ENCODE results near the gene VIL1.

DNA sequence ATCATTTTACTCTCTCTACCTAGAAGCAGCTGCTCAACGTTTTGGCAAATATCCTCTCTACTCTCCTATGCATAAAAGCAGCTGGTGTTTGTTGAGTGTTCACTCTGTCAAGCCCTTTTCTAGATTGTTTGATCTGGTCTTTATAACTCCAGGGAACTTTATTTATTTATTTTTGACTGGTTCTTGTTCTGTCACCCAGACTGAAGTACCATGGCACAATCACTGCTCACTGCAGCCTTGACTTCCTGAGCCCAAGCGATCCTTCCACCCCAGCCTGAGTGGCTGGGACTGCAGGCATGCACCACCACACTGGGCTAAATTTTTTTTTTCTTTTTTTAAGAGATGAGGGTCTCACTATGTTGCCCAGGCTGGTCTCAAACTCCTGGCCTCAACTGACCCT, 49.6 kb upstream of the VIL1 start:
- TF ChIP-seq POLR2A (IDR thresholded peaks at IDR 0.05), result no peak
- TF ChIP-seq, protein P1, sequence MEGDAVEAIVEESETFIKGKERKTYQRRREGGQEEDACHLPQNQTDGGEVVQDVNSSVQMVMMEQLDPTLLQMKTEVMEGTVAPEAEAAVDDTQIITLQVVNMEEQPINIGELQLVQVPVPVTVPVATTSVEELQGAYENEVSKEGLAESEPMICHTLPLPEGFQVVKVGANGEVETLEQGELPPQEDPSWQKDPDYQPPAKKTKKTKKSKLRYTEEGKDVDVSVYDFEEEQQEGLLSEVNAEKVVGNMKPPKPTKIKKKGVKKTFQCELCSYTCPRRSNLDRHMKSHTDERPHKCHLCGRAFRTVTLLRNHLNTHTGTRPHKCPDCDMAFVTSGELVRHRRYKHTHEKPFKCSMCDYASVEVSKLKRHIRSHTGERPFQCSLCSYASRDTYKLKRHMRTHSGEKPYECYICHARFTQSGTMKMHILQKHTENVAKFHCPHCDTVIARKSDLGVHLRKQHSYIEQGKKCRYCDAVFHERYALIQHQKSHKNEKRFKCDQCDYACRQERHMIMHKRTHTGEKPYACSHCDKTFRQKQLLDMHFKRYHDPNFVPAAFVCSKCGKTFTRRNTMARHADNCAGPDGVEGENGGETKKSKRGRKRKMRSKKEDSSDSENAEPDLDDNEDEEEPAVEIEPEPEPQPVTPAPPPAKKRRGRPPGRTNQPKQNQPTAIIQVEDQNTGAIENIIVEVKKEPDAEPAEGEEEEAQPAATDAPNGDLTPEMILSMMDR (IDR thresholded peaks at IDR 0.05), result no peak
- no peak for TF ChIP-seq POLR2AphosphoS5 (IDR thresholded peaks at IDR 0.05)
